Erythroblast (primary cell): ENCODE data around the gene VAV3.

ENCODE experiments used
- GATA1 ChIP-seq: IDR thresholded peaks from 2 replicates; pipeline ENCODE4 v1.6.1; 2011; ENCODE audit warnings: low read depth, mild to moderate bottlenecking, control low read depth, low read length, moderate library complexity
- POLR2A ChIP-seq: IDR thresholded peaks from 2 replicates; pipeline ENCODE4 v1.6.1; 2011; ENCODE audit warnings: mild to moderate bottlenecking, low read length

DNA sequence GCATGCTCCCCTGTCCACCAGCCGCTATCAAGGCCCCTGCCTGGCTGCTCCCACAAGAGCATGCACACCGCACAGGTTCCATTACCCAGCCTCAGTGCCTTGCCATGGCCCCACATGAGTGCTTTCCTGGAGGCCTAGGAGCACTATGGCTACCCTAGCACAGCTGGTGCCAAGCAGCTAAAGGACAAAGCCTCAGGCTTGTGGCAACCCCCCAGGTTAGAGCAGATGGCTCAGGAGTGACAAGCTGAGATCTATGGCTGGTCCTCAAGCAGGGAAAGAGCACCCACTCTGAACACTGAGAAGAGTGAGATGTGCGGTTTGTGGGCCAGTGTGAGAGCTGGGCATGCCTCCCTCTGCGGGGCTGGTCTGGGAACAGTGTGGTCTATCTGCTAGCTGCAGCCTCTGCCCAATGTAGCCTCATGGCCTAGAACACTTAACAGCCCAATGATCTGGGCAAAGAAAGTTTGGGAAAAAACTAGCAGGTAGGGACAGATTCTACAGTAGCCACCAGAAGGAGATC is 129.8 kb downstream of the VAV3 start:
- no peak for TF ChIP-seq POLR2A
- no peak for TF ChIP-seq GATA1
